WI38 (cell line): ENCODE data around the gene CRIM1.

Experiments used
- H3K4me3 ChIP-seq: 2 replicates; pipeline ENCODE4 v1.5.1; 2011; ENCODE audit warnings: low read depth, mild to moderate bottlenecking, control low read depth, low read length
- TF ChIP-seq, protein P1 (sequence below): IDR thresholded peaks from 2 replicates; pipeline ENCODE4 v1.5.1; 2012; ENCODE audit warnings: low read depth, mild to moderate bottlenecking, control low read depth, low read length

The CRIM1 gene

DNA sequence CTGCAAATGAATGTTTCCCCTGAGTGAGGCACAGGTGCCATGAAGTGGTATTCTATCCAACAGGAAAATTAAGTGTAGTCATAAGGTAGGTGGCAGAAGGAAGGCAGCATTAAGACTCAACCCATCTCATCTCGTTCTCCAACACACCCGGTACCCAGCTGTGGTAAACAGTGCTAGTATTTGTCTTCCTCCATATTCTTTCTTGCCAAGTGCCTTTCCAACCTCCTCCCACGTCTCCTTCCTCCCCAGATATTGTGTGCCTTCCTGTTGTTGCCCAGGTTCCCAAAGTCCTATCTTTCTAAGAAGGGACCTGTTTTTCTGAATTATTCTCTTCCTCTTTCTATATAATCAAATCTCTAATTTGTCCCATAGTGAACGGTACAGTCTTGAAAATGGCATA lies 83.5 kb downstream of the CRIM1 start:
- no peak overlapping the region for H3K4me3 ChIP-seq
- TF ChIP-seq, protein P1, sequence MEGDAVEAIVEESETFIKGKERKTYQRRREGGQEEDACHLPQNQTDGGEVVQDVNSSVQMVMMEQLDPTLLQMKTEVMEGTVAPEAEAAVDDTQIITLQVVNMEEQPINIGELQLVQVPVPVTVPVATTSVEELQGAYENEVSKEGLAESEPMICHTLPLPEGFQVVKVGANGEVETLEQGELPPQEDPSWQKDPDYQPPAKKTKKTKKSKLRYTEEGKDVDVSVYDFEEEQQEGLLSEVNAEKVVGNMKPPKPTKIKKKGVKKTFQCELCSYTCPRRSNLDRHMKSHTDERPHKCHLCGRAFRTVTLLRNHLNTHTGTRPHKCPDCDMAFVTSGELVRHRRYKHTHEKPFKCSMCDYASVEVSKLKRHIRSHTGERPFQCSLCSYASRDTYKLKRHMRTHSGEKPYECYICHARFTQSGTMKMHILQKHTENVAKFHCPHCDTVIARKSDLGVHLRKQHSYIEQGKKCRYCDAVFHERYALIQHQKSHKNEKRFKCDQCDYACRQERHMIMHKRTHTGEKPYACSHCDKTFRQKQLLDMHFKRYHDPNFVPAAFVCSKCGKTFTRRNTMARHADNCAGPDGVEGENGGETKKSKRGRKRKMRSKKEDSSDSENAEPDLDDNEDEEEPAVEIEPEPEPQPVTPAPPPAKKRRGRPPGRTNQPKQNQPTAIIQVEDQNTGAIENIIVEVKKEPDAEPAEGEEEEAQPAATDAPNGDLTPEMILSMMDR = no peak

DNA sequence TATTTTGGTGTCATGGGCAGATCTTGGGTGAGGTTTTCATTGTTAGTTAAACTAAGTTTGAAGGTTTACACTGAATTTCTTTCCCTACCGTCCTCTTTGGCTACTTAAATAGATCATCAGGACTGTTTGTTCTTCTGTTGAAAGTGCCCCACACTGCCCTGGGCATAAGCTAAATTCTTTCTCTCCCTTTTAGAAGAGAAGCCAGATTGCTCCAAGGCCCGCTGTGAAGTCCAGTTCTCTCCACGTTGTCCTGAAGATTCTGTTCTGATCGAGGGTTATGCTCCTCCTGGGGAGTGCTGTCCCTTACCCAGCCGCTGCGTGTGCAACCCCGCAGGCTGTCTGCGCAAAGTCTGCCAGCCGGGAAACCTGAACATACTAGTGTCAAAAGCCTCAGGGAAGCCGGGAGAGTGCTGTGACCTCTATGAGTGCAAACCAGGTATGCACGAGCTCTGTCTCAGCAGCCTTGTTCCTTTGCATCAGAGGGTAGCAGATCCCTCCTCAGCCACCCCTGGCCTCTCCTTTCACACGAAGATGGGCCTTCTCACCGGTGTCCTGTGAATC lies 85.6 kb downstream of the CRIM1 start:
- no peak overlapping the region for H3K4me3 ChIP-seq
- TF ChIP-seq, protein P1 = no peak

DNA sequence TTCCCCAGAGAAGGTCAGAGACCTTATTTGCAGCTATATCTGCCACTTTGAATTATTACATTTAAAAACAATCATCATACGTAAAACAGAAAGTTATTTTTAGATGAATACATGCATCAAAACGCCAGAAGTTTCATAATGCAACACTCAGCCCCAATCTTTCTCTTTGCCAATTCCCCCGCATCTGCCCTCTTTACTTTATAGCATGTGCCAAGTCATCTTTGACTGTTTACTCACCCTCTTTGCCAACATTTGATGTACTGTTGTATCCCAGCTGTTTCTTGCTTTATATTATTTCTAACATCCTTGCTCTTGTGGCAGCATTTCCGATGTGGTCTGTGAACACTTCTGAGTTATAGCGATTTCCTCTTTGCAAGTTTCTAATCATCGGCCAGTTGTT lies 86.2 kb downstream of the CRIM1 start:
- H3K4me3 ChIP-seq = no peak overlapping the region
- TF ChIP-seq, protein P1 = no peak

DNA sequence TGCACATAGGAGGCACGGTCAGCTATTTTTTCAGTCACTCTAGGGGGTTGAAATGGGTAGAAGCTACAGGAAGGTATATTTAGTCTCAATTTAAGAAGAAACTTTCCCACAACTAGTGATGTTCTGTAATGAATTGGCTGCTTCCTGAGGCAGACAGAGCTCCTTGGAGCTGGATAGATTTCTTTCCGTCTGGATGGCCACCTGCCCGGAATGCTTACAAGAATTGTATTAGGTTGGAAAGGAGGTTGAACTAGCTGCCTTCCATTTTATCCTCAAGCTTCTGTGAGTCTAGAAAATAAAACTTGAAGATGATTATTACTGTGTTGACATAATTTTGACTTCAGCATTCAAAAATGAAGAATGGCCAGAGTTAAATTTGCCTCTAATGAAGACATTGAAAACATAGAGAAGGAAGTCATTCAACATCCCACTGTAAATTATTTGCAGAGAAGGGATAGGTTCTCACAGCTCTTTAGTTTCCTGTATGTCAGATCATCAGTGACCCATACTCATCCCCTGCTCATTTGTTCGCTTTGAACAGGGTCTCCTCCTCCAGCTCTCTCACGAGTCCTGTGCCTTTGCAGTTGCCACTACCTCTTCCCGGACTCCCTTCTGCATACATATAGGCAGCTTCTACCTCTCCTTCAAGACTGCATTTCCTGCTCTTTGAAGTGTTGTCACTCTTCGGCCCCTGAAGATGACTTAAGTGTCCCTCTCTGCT lies 88.8 kb downstream of the CRIM1 start:
- TF ChIP-seq, protein P1 = no peak
- H3K4me3 ChIP-seq = no peak overlapping the region

DNA sequence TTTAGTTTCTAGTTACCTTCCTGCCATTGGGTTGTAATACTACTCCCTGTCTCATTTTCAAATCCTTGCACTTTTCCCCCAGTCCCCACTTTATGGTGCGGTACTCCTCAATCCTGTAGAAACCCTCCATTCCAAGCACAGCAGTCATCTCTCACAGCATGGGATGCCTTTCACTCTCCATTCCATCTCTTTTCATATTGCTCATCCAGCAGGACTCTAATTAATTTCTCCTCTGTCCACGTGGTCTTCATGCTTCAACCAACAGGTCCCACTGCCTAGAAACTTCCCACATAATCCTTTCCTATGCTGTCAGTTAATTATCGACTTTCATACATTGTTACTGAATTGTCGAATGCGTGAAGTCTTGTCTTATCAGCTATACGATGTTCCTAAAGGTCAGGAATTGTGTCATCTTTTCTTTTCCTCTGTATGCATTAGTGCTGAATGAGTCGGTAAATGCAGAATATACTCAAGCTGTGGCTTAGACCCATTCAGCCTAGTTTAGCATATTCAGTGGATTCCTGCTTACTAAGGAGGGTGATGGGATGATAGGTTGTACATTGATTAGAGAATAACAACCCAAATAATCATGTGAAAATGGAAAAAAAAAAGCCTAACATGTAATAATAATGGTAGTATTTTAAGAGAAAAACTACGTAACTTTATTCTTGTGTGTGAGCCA lies 89.7 kb downstream of the CRIM1 start:
- TF ChIP-seq, protein P1 = no peak
- H3K4me3 ChIP-seq = no peak overlapping the region

DNA sequence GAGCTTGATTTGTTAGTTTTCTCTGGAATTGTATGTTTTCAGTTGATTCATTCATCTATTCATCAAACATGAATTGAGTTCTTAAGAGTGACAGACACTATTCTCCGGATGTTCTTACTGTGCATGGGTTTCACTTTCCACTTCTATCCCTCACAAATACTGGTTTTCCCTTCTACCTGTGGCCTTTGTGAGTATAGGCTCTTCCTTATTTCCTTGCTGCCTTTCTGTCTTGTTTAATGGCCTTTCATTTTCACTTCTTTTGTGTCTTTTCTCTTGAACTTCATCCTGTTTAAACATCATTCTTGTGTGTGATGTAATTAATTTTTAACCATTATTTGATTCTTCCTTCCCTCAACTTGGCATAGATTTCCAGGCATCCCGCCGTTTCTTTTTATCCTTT lies 90.7 kb downstream of the CRIM1 start:
- TF ChIP-seq, protein P1 = no peak
- no peak overlapping the region for H3K4me3 ChIP-seq

DNA sequence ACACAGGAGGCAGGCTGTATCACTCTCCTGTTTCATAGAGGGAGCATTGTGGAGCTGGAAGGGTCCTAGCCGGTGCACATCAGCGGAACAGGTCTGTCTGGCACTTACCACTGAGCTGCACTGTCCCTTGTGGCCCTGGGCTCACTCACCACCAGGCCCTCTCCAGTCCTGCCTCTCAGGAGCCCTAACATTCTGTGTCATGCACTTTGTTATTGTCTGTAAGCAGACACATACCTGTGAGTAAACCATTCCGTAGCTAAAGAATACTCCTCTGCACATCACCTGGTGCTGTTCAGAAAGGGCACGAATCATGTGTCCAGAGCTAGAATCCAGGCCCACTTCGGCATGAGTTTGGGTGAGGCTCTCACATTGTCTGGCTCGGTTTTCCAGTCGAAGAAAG lies 93.6 kb downstream of the CRIM1 start:
- H3K4me3 ChIP-seq = no peak overlapping the region
- TF ChIP-seq, protein P1 = no peak
